ENCODE results near the gene BACH2. TPM values are rescaled to one million over a fixed set of nuclear protein-coding genes. Genes with fewer than 3 reads are reported as not detected.

BACH2 gene
- total and polyA plus RNA-seq, 2 of the 8 experiments (the other 6 are each of a cell fraction or from before 2014, with no cell fraction given): 1.9 to 5.9 TPM

- no peak for TF ChIP-seq CHD7 (IDR thresholded peaks at IDR 0.05; ENCODE audit: insufficient replicate concordance, low read length)
Measured at GRCh38 chr6:90289902-90290301, 6.7 kb downstream of the BACH2 start (continued).
